RWPE2 (cell line): ENCODE results near the gene LRRC25.

Experiments
- ATAC-seq: fragments of 200-7000 bp; cut with Tn5 transposase; 3 replicates; pipeline ENCODE4 v1.9.1; 2021; ENCODE audit warnings: low read depth
- DNase-seq: peaks from one replicate; pipeline ENCODE4 v3.0.0-alpha.2; 2020; ENCODE audit warnings: low spot score
- H3K27ac ChIP-seq: fragments of 450-650 bp; 2 replicates; pipeline ENCODE4 v1.5.1; 2017; ENCODE audit warnings: mild to moderate bottlenecking; ENCODE audit not compliant: poor library complexity, severe bottlenecking
- H3K27me3 ChIP-seq: fragments of 250-450 bp; sonication (Bioruptor Pico); 2 replicates; pipeline ENCODE4 v1.5.1; 2021; ENCODE audit warnings: mild to moderate bottlenecking, moderate library complexity; ENCODE audit not compliant: insufficient read depth, poor library complexity, severe bottlenecking
- H3K36me3 ChIP-seq: fragments of 250-450 bp; sonication (Bioruptor Pico); 2 replicates; pipeline ENCODE4 v1.5.1; 2020; ENCODE audit warnings: low read depth, mild to moderate bottlenecking, moderate library complexity
- H3K4me1 ChIP-seq: fragments of 250-450 bp; sonication (Bioruptor Pico); 2 replicates; pipeline ENCODE4 v1.5.1; 2021; ENCODE audit warnings: mild to moderate bottlenecking, moderate library complexity; ENCODE audit not compliant: insufficient read depth, poor library complexity, severe bottlenecking
- H3K4me3 ChIP-seq: fragments of 250-450 bp; sonication (Bioruptor Pico); 2 replicates; pipeline ENCODE4 v1.5.1; 2021; ENCODE audit warnings: mild to moderate bottlenecking, moderate library complexity; ENCODE audit not compliant: severe bottlenecking
- H3K9me3 ChIP-seq: fragments of 250-450 bp; sonication (Bioruptor Pico); 2 replicates; pipeline ENCODE4 v1.5.1; 2021; ENCODE audit warnings: mild to moderate bottlenecking, moderate library complexity; ENCODE audit not compliant: severe bottlenecking
- TF ChIP-seq, protein P1 (sequence below): fragments of 450-650 bp; IDR thresholded peaks from one replicate; pipeline ENCODE4 v1.5.1; 2017; ENCODE audit warnings: mild to moderate bottlenecking, moderate library complexity; ENCODE audit not compliant: poor library complexity, severe bottlenecking

LRRC25 gene

GRCh38 chr19:18444513-18444912 lies 47.1 kb upstream of the LRRC25 start:
- DNase-seq (no peak), ATAC-seq (no peak)
- Histone ChIP-seq H3K9me3 (no peaks in the 10 kb centered on the region), H3K27ac (no peak overlapping the region), H3K36me3 (peaks cover 47% of the 10 kb centered on the region), H3K27me3 (no peaks in the 10 kb centered on the region), H3K4me1 (peaks cover under 1% of the 10 kb centered on the region), H3K4me3 (no peak overlapping the region)
- TF ChIP-seq, protein P1, sequence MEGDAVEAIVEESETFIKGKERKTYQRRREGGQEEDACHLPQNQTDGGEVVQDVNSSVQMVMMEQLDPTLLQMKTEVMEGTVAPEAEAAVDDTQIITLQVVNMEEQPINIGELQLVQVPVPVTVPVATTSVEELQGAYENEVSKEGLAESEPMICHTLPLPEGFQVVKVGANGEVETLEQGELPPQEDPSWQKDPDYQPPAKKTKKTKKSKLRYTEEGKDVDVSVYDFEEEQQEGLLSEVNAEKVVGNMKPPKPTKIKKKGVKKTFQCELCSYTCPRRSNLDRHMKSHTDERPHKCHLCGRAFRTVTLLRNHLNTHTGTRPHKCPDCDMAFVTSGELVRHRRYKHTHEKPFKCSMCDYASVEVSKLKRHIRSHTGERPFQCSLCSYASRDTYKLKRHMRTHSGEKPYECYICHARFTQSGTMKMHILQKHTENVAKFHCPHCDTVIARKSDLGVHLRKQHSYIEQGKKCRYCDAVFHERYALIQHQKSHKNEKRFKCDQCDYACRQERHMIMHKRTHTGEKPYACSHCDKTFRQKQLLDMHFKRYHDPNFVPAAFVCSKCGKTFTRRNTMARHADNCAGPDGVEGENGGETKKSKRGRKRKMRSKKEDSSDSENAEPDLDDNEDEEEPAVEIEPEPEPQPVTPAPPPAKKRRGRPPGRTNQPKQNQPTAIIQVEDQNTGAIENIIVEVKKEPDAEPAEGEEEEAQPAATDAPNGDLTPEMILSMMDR: no peak

DNA sequence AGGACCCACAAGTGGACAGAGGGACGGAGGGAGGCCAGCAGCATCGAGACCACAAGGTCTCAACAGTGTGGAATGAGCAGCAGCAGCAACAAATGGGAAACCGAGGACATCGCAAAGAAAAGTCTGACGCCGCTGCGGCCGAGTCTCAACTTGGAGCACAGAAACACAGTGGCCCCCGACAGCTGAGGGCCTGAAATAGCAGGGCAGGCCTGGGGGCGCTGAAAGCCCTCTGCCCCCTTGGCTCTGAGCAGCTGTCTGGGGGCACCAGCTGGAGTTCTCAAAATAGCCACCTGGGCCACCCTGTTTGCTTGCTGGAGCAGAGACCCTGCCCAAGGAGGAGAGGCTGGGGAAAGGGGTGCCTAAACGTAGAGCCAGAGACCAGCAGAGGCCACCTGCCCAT lies 46.4 kb upstream of the LRRC25 start:
- DNase-seq (no peak), ATAC-seq (no peak)
- H3K4me3 ChIP-seq: no peak overlapping the region
- no peaks in the 10 kb centered on the region for H3K9me3 ChIP-seq
- H3K36me3 ChIP-seq: peaks cover 40% of the 10 kb centered on the region
- TF ChIP-seq, protein P1: no peak
- H3K27ac ChIP-seq: no peak overlapping the region
- no peaks in the 10 kb centered on the region for H3K27me3 ChIP-seq
- peaks cover 8% of the 10 kb centered on the region for H3K4me1 ChIP-seq

GRCh38 chr19:18443406-18443805 lies 46.0 kb upstream of the LRRC25 start:
- no peak for DNase-seq
- TF ChIP-seq, protein P1: no peak
- ATAC-seq: no peak
- H3K4me3 ChIP-seq: no peak overlapping the region
- no peaks in the 10 kb centered on the region for H3K27me3 ChIP-seq
- no peak overlapping the region for H3K27ac ChIP-seq
- peaks cover 36% of the 10 kb centered on the region for H3K36me3 ChIP-seq
- no peaks in the 10 kb centered on the region for H3K9me3 ChIP-seq
- H3K4me1 ChIP-seq: peaks cover 12% of the 10 kb centered on the region

DNA sequence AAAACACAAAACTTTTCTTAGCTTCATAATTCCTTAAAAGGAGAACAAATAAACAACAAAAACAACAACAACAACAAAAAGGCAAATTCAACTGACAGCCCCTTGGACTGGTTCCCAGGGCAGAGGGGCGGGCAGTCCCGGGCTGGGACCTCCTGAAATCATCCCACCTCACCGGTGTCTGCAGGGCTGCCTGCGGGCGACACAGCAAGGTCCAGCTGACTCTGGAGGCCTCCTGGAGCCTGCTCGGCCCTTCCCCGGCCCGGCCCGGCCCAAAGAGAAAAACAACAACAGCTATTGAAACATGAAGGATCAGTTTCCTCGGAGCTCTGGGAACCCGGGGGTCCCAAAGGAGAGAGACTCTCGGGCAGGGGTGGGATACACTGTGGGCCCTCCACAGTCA lies 45.5 kb upstream of the LRRC25 start:
- Histone ChIP-seq H3K27ac (no peak overlapping the region), H3K36me3 (peaks cover 32% of the 10 kb centered on the region), H3K4me3 (no peak overlapping the region), H3K9me3 (no peaks in the 10 kb centered on the region), H3K27me3 (no peaks in the 10 kb centered on the region), H3K4me1 (peaks cover 15% of the 10 kb centered on the region)
- TF ChIP-seq, protein P1: no peak
- DNase-seq: no peak
- ATAC-seq: no peak

GRCh38 chr19:18441804-18442788 lies 44.7 kb upstream of the LRRC25 start:
- Histone ChIP-seq H3K27ac (no peak overlapping the region), H3K4me1 (peaks cover 15% of the 10 kb centered on the region), H3K9me3 (no peaks in the 10 kb centered on the region), H3K4me3 (no peak overlapping the region), H3K27me3 (no peaks in the 10 kb centered on the region), H3K36me3 (peaks cover 32% of the 10 kb centered on the region)
- DNase-seq (no peak), ATAC-seq (no peak)
- TF ChIP-seq, protein P1: no peak
